Stimulated activated CD8-positive, alpha-beta memory T cell treated with anti-CD3 and anti-CD28 coated beads, Interleukin-15, amount 100 ng/mL, for 24 hours (primary cell): ENCODE measurements around the gene CDHR5.

Source experiments
- DNase-seq: peaks from one replicate; pipeline ENCODE4 v3.0.0-alpha.2; 2020; ENCODE audit warnings: low read depth

Gene CDHR5

GRCh38 chr11:645536-645935 is 20.8 kb upstream of the CDHR5 start:
- no peak for DNase-seq

- DNase-seq: no peak
Measured at GRCh38 chr11:643849-644738, 19.3 kb upstream of the CDHR5 start.

- no peak for DNase-seq
Measured at GRCh38 chr11:643366-643765, 18.6 kb upstream of the CDHR5 start.

GRCh38 chr11:641806-642370 is 17.1 kb upstream of the CDHR5 start:
- DNase-seq: no peak

- DNase-seq: no peak
Measured at GRCh38 chr11:640021-640706, 15.4 kb upstream of the CDHR5 start.

- no peak for DNase-seq
Measured at GRCh38 chr11:639332-639955, 14.7 kb upstream of the CDHR5 start.

- DNase-seq: no peak
Measured at GRCh38 chr11:638631-639331, 14.0 kb upstream of the CDHR5 start.

- no peak for DNase-seq
Measured at GRCh38 chr11:637593-638521, 13.1 kb upstream of the CDHR5 start.

- DNase-seq: no peak
Measured at GRCh38 chr11:637333-637592, 12.5 kb upstream of the CDHR5 start.

GRCh38 chr11:636511-637332 is 12.0 kb upstream of the CDHR5 start, which contains the start of gene DRD4:
Gene DRD4 (plus strand): TSS chr11:637269. CDS start chr11:637305, 36 bp downstream.
- DNase-seq: no peak

- no peak for DNase-seq
Measured at GRCh38 chr11:635945-636510, 11.3 kb upstream of the CDHR5 start.

GRCh38 chr11:630871-631270 is 6.1 kb upstream of the CDHR5 start:
- no peak for DNase-seq

GRCh38 chr11:629237-629583 is 4.5 kb upstream of the CDHR5 start:
- no peak for DNase-seq

GRCh38 chr11:628056-628455 is 3.3 kb upstream of the CDHR5 start:
- DNase-seq: no peak

- DNase-seq: no peak
Measured at GRCh38 chr11:627308-627576, 2.5 kb upstream of the CDHR5 start.

GRCh38 chr11:626475-627307 is 1.9 kb upstream of the CDHR5 start, which contains the start of gene SCT:
Gene SCT (minus strand): TSS chr11:627181. CDS start chr11:627143, 38 bp downstream.
- no peak for DNase-seq

- no peak for DNase-seq
Measured at GRCh38 chr11:625636-626268, 997 bp upstream of the CDHR5 start.

- DNase-seq: no peak
Measured at GRCh38 chr11:623999-624704, 603 bp downstream of the CDHR5 start.
